ENCODE data around the gene VCL.

The VCL gene

GRCh38 chr10:74111799-74112198 lies 113.9 kb downstream of the VCL start:
- Histone ChIP-seq H3K4me1 (peaks cover 0 to 4% (median 0%) of the 10 kb centered on the region in 10 experiments; a peak in 1 of 20 replicates), H3K9me3 (replicated peaks in 1 of 11) (no peaks in the 10 kb centered on the region), H3K27ac (no peak overlapping the region), H4K20me1 (peaks cover 0 to 52% (median 14%) of the 10 kb centered on the region in 11 experiments; a peak in 13 of 22 replicates), H3K9ac (no peak overlapping the region), H3K27me3 (no peaks in the 10 kb centered on the region), H3K4me3 (no peak overlapping the region), H3K36me3 (peaks cover 100% of the 10 kb centered on the region in 11 experiments), H3K4me2 (no peak overlapping the region)
- no peak for TF ChIP-seq Cebpa-rat (IDR thresholded peaks at IDR 0.05)

- TF ChIP-seq Cebpa-rat (IDR thresholded peaks at IDR 0.05): no peak
- Histone ChIP-seq H3K36me3 (peaks cover 100% of the 10 kb centered on the region in 11 experiments), H3K9ac (no peak overlapping the region), H3K4me1 (peaks cover 0 to 7% (median 0%) of the 10 kb centered on the region in 10 experiments; a peak in 4 of 20 replicates), H4K20me1 (peaks cover 0 to 59% (median 20%) of the 10 kb centered on the region in 11 experiments; a peak in 17 of 22 replicates), H3K27me3 (no peaks in the 10 kb centered on the region), H3K4me2 (no peak overlapping the region), H3K4me3 (no peak overlapping the region), H3K27ac (no peak overlapping the region), H3K9me3 (replicated peaks in 1 of 11) (no peaks in the 10 kb centered on the region)
These were observed 115.6 kb downstream of the VCL start for GRCh38 chr10:74113546-74113945.

DNA sequence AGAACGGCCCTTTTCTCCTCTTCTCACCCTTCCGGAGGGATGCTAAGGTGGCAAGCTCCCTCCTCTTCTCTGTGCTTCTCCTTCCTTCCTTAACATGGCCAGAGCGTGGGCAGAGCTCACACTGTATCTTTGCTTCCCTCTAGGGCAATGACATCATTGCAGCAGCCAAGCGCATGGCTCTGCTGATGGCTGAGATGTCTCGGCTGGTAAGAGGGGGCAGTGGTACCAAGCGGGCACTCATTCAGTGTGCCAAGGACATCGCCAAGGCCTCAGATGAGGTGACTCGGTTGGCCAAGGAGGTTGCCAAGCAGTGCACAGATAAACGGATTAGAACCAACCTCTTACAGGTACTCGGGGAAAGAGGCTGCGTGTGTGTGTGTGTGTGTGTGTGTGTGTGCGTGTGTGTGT lies 116.1 kb downstream of the VCL start:
- Histone ChIP-seq H3K9me3 (replicated peaks in 1 of 11) (no peaks in the 10 kb centered on the region), H3K4me3 (no peak overlapping the region), H3K27me3 (no peaks in the 10 kb centered on the region), H3K4me1 (peaks cover 0 to 12% (median 0%) of the 10 kb centered on the region in 10 experiments; a peak in 6 of 20 replicates), H3K9ac (no peak overlapping the region), H3K27ac (no peak overlapping the region), H3K4me2 (no peak overlapping the region), H4K20me1 (peaks cover 0 to 63% (median 25%) of the 10 kb centered on the region in 11 experiments; a peak in 17 of 22 replicates), H3K36me3 (peaks cover 99 to 100% (median 100%) of the 10 kb centered on the region in 11 experiments)
- no peak for TF ChIP-seq Cebpa-rat (IDR thresholded peaks at IDR 0.05)

GRCh38 chr10:74117738-74118137 lies 119.8 kb downstream of the VCL start:
- 0 out of 22 replicates have a peak overlapping the region, but pooled peaks of 1 of the 11 experiments have one; percentile 28 for H3K27ac ChIP-seq
- no peaks in the 10 kb centered on the region for H3K27me3 ChIP-seq
- no peak overlapping the region; a peak in 1 of 22 replicates for H3K9ac ChIP-seq
- H3K4me2 ChIP-seq: no peak overlapping the region
- H3K4me1 ChIP-seq: peaks cover 0 to 28% (median 1%) of the 10 kb centered on the region in 10 experiments; a peak in 7 of 20 replicates
- H3K9me3 ChIP-seq (replicated peaks in 1 of 11): no peaks in the 10 kb centered on the region
- TF ChIP-seq Cebpa-rat (IDR thresholded peaks at IDR 0.05): no peak
- no peak overlapping the region for H3K4me3 ChIP-seq
- peaks cover 3 to 46% (median 19%) of the 10 kb centered on the region in 11 experiments; a peak in 16 of 22 replicates for H4K20me1 ChIP-seq
- H3K36me3 ChIP-seq: peaks cover 99 to 100% (median 100%) of the 10 kb centered on the region in 11 experiments

- Histone ChIP-seq H3K27ac (peak overlapping the region in 2 of 11 experiments; percentile 28 to 45; a peak in 3 of 22 replicates), H3K9me3 (replicated peaks in 1 of 11) (no peaks in the 10 kb centered on the region), H3K36me3 (peaks cover 99 to 100% (median 100%) of the 10 kb centered on the region in 11 experiments), H4K20me1 (peaks cover 6 to 39% (median 19%) of the 10 kb centered on the region in 11 experiments; a peak in 16 of 22 replicates), H3K9ac (no peak overlapping the region), H3K4me2 (no peak overlapping the region), H3K4me1 (peaks cover 0 to 38% (median 7%) of the 10 kb centered on the region in 10 experiments; a peak in 11 of 20 replicates), H3K27me3 (no peaks in the 10 kb centered on the region), H3K4me3 (no peak overlapping the region)
- TF ChIP-seq Cebpa-rat (IDR thresholded peaks at IDR 0.05): no peak
These were observed 120.9 kb downstream of the VCL start for GRCh38 chr10:74118804-74119203.

DNA sequence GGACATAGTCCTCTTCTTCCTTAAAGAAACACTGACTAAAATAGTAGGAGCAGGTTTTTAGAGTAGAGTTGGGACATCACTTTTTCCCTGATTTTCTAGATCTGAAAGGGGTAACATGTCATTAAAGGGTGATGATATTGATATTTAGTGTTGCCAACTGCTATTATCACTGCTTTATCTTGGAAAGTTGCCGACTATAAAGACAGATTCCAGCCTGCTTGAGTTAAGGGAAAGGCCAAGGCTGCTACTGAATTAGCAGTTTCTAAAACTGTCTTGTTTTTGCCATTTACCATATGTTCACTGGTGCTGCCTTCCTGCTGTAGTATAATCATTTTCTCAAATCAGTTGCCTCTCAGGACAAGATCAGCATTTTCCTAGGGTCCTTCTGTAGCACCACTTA lies 123.0 kb downstream of the VCL start:
- peaks cover 99 to 100% (median 100%) of the 10 kb centered on the region in 11 experiments for H3K36me3 ChIP-seq
- no peak overlapping the region for H3K4me3 ChIP-seq
- H3K9me3 ChIP-seq (replicated peaks in 1 of 11): no peaks in the 10 kb centered on the region
- H3K4me1 ChIP-seq: peaks cover 0 to 43% (median 7%) of the 10 kb centered on the region in 10 experiments; a peak in 10 of 20 replicates
- H3K27ac ChIP-seq: no peak overlapping the region
- no peak overlapping the region for H3K4me2 ChIP-seq
- no peak overlapping the region for H3K9ac ChIP-seq
- peaks cover 6 to 33% (median 19%) of the 10 kb centered on the region in 11 experiments; a peak in 14 of 22 replicates for H4K20me1 ChIP-seq
- TF ChIP-seq Cebpa-rat (IDR thresholded peaks at IDR 0.05): no peak
- no peaks in the 10 kb centered on the region for H3K27me3 ChIP-seq

GRCh38 chr10:74121368-74121767 lies 123.5 kb downstream of the VCL start:
- Histone ChIP-seq H3K9me3 (replicated peaks in 1 of 11) (no peaks in the 10 kb centered on the region), H4K20me1 (peaks cover 6 to 33% (median 19%) of the 10 kb centered on the region in 11 experiments; a peak in 14 of 22 replicates), H3K27me3 (no peaks in the 10 kb centered on the region), H3K27ac (no peak overlapping the region), H3K4me1 (peaks cover 0 to 43% (median 7%) of the 10 kb centered on the region in 10 experiments; a peak in 10 of 20 replicates), H3K4me2 (no peak overlapping the region), H3K9ac (no peak overlapping the region), H3K4me3 (no peak overlapping the region), H3K36me3 (peaks cover 99 to 100% (median 100%) of the 10 kb centered on the region in 11 experiments)
- no peak for TF ChIP-seq Cebpa-rat (IDR thresholded peaks at IDR 0.05)

DNA sequence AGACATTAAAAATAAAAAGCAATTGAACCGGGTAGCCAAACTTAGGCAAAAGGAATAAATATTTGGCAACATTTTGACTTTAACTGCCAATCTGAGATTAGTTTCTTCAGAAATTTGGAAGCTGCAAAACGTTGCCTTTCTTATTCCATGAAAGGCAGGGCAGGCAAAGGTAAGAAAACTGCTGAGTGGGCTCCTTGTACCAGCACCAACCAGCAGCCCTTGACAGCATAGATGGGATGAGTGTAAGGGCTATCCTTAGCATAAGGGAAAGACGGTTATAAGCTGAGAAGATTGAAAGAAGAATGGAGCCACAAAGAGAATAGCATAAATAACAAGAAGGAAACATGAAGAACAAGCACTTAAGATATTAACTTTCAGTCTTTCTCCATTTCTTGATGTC lies 124.1 kb downstream of the VCL start:
- no peaks in the 10 kb centered on the region for H3K27me3 ChIP-seq
- H3K4me3 ChIP-seq: no peak overlapping the region
- H3K9ac ChIP-seq: no peak overlapping the region
- TF ChIP-seq Cebpa-rat (IDR thresholded peaks at IDR 0.05): no peak
- peaks cover 99 to 100% (median 100%) of the 10 kb centered on the region in 11 experiments for H3K36me3 ChIP-seq
- peaks cover 0 to 43% (median 7%) of the 10 kb centered on the region in 10 experiments; a peak in 10 of 20 replicates for H3K4me1 ChIP-seq
- H4K20me1 ChIP-seq: peaks cover 6 to 28% (median 18%) of the 10 kb centered on the region in 11 experiments; a peak in 14 of 22 replicates
- 0 out of 22 replicates have a peak overlapping the region, but pooled peaks of 1 of the 11 experiments have one; percentile 36 for H3K27ac ChIP-seq
- H3K4me2 ChIP-seq: peak overlapping the region in 2 of 11 experiments; percentile 11 to 67; a peak in 3 of 22 replicates
- H3K9me3 ChIP-seq (replicated peaks in 1 of 11): no peaks in the 10 kb centered on the region

- no peak for TF ChIP-seq Cebpa-rat (IDR thresholded peaks at IDR 0.05)
- no peaks in the 10 kb centered on the region for H3K9me3 ChIP-seq (replicated peaks in 1 of 11)
- H3K36me3 ChIP-seq: peaks cover 99 to 100% (median 100%) of the 10 kb centered on the region in 11 experiments
- H3K4me2 ChIP-seq: peak overlapping the region in 2 of 11 experiments; percentile 38 to 67; a peak in 3 of 22 replicates
- H4K20me1 ChIP-seq: peaks cover 0 to 22% (median 9%) of the 10 kb centered on the region in 11 experiments; a peak in 14 of 22 replicates
- H3K4me1 ChIP-seq: peaks cover 0 to 43% (median 7%) of the 10 kb centered on the region in 10 experiments; a peak in 10 of 20 replicates
- H3K27me3 ChIP-seq: no peaks in the 10 kb centered on the region
- H3K4me3 ChIP-seq: no peak overlapping the region
- peak overlapping the region in 2 of 11 experiments; percentile 1 to 36; a peak in 1 of 22 replicates for H3K27ac ChIP-seq
- H3K9ac ChIP-seq: peak overlapping the region in 1 of 11 experiments; percentile 16; a peak in 1 of 22 replicates
These were observed 125.2 kb downstream of the VCL start for GRCh38 chr10:74123081-74123480.

Measured in BLaER1 treated with 17β-estradiol and CSF1 and Interleukin-3, amounts not matched to agents 10 nM and 100 nM (cell line).